Measurements from ENCODE around the gene SULT6B1. TPM values are rescaled to one million over a fixed set of nuclear protein-coding genes. Genes with fewer than 3 reads are reported as not detected.

The SULT6B1 gene
- total RNA-seq, 4 donors from 2014 or later, result not detected

- TF ChIP-seq POLR2A (IDR thresholded peaks at IDR 0.05), result no peak
- no peak for TF ChIP-seq EP300 (IDR thresholded peaks at IDR 0.05)
- no peak for TF ChIP-seq CTCF (IDR thresholded peaks at IDR 0.05)
- no peak for TF ChIP-seq POLR2AphosphoS5 (IDR thresholded peaks at IDR 0.05)
- Histone ChIP-seq H3K27ac (no peak overlapping the region), H3K36me3 (peaks cover 0 to 97% of the 10 kb centered on the region in 2 donors), H3K27me3 (no peaks in the 10 kb centered on the region), H3K9me3 (no peaks in the 10 kb centered on the region), H3K4me3 (no peak overlapping the region), H3K4me1 (no peaks in the 10 kb centered on the region)
- no peak for ATAC-seq
- 100% methylated on average over 1 of the region's 2 CpGs; no CpG with 5 or more reads in 1 of the 2 donors for WGBS, 2 donors (ENCODE audit: low coverage in 1 of 2)
Observed at GRCh38 chr2:37125416-37125815, 63.1 kb downstream of the SULT6B1 start.

- Histone ChIP-seq H3K4me1 (no peaks in the 10 kb centered on the region), H3K27me3 (no peaks in the 10 kb centered on the region), H3K27ac (no peak overlapping the region), H3K36me3 (peaks cover 0 to 98% of the 10 kb centered on the region in 2 donors), H3K4me3 (no peak overlapping the region), H3K9me3 (no peaks in the 10 kb centered on the region)
- ATAC-seq, result no peak
- 90 to 93% methylated on average over 3 to 5 of the region's 5 CpGs for WGBS, 2 donors (ENCODE audit: low coverage in 1 of 2)
- no peak for TF ChIP-seq CTCF (IDR thresholded peaks at IDR 0.05)
- TF ChIP-seq POLR2AphosphoS5 (IDR thresholded peaks at IDR 0.05), result no peak
- no peak for TF ChIP-seq EP300 (IDR thresholded peaks at IDR 0.05)
- no peak for TF ChIP-seq POLR2A (IDR thresholded peaks at IDR 0.05)
Observed at GRCh38 chr2:37119157-37119556, 69.3 kb downstream of the SULT6B1 start.

Other genes starting within 250 kb of the SULT6B1 start
- gene STRN, start 222.1 kb downstream of the SULT6B1 start, total RNA-seq, result 10 to 100 TPM; 18.5 to 24.6 (median 20.9) TPM
- 10 to 100 TPM; 17.6 to 32.1 (median 22.1) TPM for gene HEATR5B, start 104.3 kb downstream of the SULT6B1 start, total RNA-seq
- 10 to 100 TPM in 1 of 4 donors, 1 to 10 TPM in 3; 6.3 to 10.6 (median 7.6) TPM for gene GPATCH11, start 104.2 kb downstream of the SULT6B1 start, total RNA-seq
- gene EIF2AK2, start 31.7 kb downstream of the SULT6B1 start, total RNA-seq, result 10 to 100 TPM; 25.3 to 33.2 (median 29.9) TPM
- 10 to 100 TPM; 21.0 to 37.4 (median 28.7) TPM for gene CEBPZOS, start 7.8 kb upstream of the SULT6B1 start, total RNA-seq
- gene CEBPZ, start 42.9 kb upstream of the SULT6B1 start, total RNA-seq, result 10 to 100 TPM; 22.1 to 48.9 (median 41.8) TPM
- 10 to 100 TPM; 18.1 to 23.2 (median 19.4) TPM for gene NDUFAF7, start 43.0 kb upstream of the SULT6B1 start, total RNA-seq
- 10 to 100 TPM; 29.3 to 40.3 (median 38.3) TPM for gene PRKD3, start 136.2 kb upstream of the SULT6B1 start, total RNA-seq
- 1 to 10 TPM; 1.5 to 5.2 (median 2.6) TPM for gene QPCT, start 156.0 kb upstream of the SULT6B1 start, total RNA-seq

All from gastroesophageal sphincter (tissue), 4 donors.